Coronary artery (tissue), 2 donors: Measurements from ENCODE around the gene TSPYL4.

Experiments
- DNase-seq: peaks from one replicate; pipeline ENCODE4 v3.0.0-alpha.2; 2017; ENCODE audit warnings: low spot score
- H3K27ac ChIP-seq, 2 donors: fragments of 200-600 bp; sonication (generic); one replicate each; pipeline ENCODE4 v1.5.1; 2016 to 2019
- H3K4me3 ChIP-seq: fragments of 200-600 bp; sonication (generic); 2 replicates; pipeline ENCODE4 v1.5.1; 2016; ENCODE audit warnings: mild to moderate bottlenecking, moderate library complexity
- CTCF ChIP-seq: fragments of 200-600 bp; sonication (generic); IDR thresholded peaks from one replicate; pipeline ENCODE4 v1.5.1; 2019; ENCODE audit warnings: antibody characterized with exemption

Gene TSPYL4

GRCh38 chr6:116282698-116283097 lies 28.8 kb upstream of the TSPYL4 start:
- Histone ChIP-seq H3K4me3 (no peak overlapping the region), H3K27ac (no peak overlapping the region)
- DNase-seq: no peak
- TF ChIP-seq CTCF: no peak

- H3K27ac ChIP-seq: peak overlapping the region; percentile 97 to 99
- DNase-seq: no peak
- no peak for TF ChIP-seq CTCF
- peak overlapping the region; percentile 97 for H3K4me3 ChIP-seq
Measured at GRCh38 chr6:116280933-116281316, 27.1 kb upstream of the TSPYL4 start.

GRCh38 chr6:116280161-116280932 lies 26.5 kb upstream of the TSPYL4 start:
- Histone ChIP-seq H3K4me3 (peak overlapping the region; percentile 97), H3K27ac (peak overlapping the region; percentile 97 to 99)
- no peak for DNase-seq
- no peak for TF ChIP-seq CTCF

GRCh38 chr6:116279232-116280160 lies 25.6 kb upstream of the TSPYL4 start, which contains the start of gene TSPYL1:
TSS of gene TSPYL1 (minus strand) at chr6:116279930. CDS start at chr6:116279830, 100 bp downstream.
- TF ChIP-seq CTCF: no peak
- DNase-seq: peak; percentile 97
- peak within 1 kb of the TSS; percentile 97 to 99 for H3K27ac ChIP-seq
- H3K4me3 ChIP-seq: peak within 1 kb of the TSS; percentile 97

- Histone ChIP-seq H3K27ac (peak overlapping the region; percentile 97 to 99), H3K4me3 (peak overlapping the region; percentile 97)
- no peak for TF ChIP-seq CTCF
- DNase-seq: no peak
Measured at GRCh38 chr6:116278854-116279231, 25.0 kb upstream of the TSPYL4 start.

- Histone ChIP-seq H3K4me3 (peak overlapping the region; percentile 97), H3K27ac (peak overlapping the region; percentile 97 to 99)
- no peak for DNase-seq
- TF ChIP-seq CTCF: no peak
Measured at GRCh38 chr6:116278481-116278829, 24.6 kb upstream of the TSPYL4 start.
